Measurements from ENCODE around the gene NRBF2.

Gene NRBF2

GRCh38 chr10:63165249-63165648 lies 32.1 kb downstream of the NRBF2 start:
- Histone ChIP-seq H3K4me3 (ENCODE audit: low read depth, low read length, poor library complexity, severe bottlenecking) (no peak overlapping the region), H3K9me2 (ENCODE audit: low read depth, low read length) (no peaks in the 10 kb centered on the region), H3K79me2 (ENCODE audit: insufficient read depth, low read length) (no peaks in the 10 kb centered on the region), H3K9me3 (ENCODE audit: low read length) (no peaks in the 10 kb centered on the region), H3K9ac (ENCODE audit: low read length) (no peak overlapping the region), H3K36me3 (ENCODE audit: insufficient read depth, low read length) (peaks cover 47% of the 10 kb centered on the region; the same call in 1 of the 2 replicates), H4K20me1 (ENCODE audit: insufficient read depth, low read length) (no peaks in the 10 kb centered on the region), H3K27ac (ENCODE audit: low read depth, low read length, poor library complexity, severe bottlenecking) (no peak overlapping the region), H3K4me1 (ENCODE audit: insufficient read depth, low read length, severe bottlenecking) (no peaks in the 10 kb centered on the region), H3K27me3 (ENCODE audit: insufficient read depth, low read length) (no peaks in the 10 kb centered on the region), H3K4me2 (ENCODE audit: low read length) (no peak overlapping the region), H2AFZ (ENCODE audit: low read length) (no peak overlapping the region), H3F3A (ENCODE audit: insufficient read depth, low read length) (no peaks in the 10 kb centered on the region)
- no peak for TF ChIP-seq EZH2 (IDR thresholded peaks at IDR 0.05; ENCODE audit: borderline replicate concordance, low read length)
- TF ChIP-seq CTCF (IDR thresholded peaks at IDR 0.05; ENCODE audit: low read length) = no peak

GRCh38 chr10:63166742-63167258 lies 33.7 kb downstream of the NRBF2 start:
- Histone ChIP-seq H3K36me3 (ENCODE audit: insufficient read depth, low read length) (peaks cover 60% of the 10 kb centered on the region), H3K27me3 (ENCODE audit: insufficient read depth, low read length) (no peaks in the 10 kb centered on the region), H3K4me1 (ENCODE audit: insufficient read depth, low read length, severe bottlenecking) (no peaks in the 10 kb centered on the region), H3K9me3 (ENCODE audit: low read length) (no peaks in the 10 kb centered on the region), H3K9me2 (ENCODE audit: low read depth, low read length) (no peaks in the 10 kb centered on the region), H3K4me3 (ENCODE audit: low read depth, low read length, poor library complexity, severe bottlenecking) (no peak overlapping the region), H3F3A (ENCODE audit: insufficient read depth, low read length) (0 out of 2 replicates have a peak, but pooled peaks cover 4% of the 10 kb centered on the region), H4K20me1 (ENCODE audit: insufficient read depth, low read length) (no peaks in the 10 kb centered on the region), H2AFZ (ENCODE audit: low read length) (no peak overlapping the region), H3K79me2 (ENCODE audit: insufficient read depth, low read length) (no peaks in the 10 kb centered on the region), H3K27ac (ENCODE audit: low read depth, low read length, poor library complexity, severe bottlenecking) (no peak overlapping the region), H3K9ac (ENCODE audit: low read length) (no peak overlapping the region), H3K4me2 (ENCODE audit: low read length) (no peak overlapping the region)
- TF ChIP-seq EZH2 (IDR thresholded peaks at IDR 0.05; ENCODE audit: borderline replicate concordance, low read length) (no peak), CTCF (IDR thresholded peaks at IDR 0.05; ENCODE audit: low read length) (peak; percentile 71)

- H3K4me3 ChIP-seq (ENCODE audit: low read depth, low read length, poor library complexity, severe bottlenecking) = no peak overlapping the region
- no peaks in the 10 kb centered on the region for H3K9me3 ChIP-seq (ENCODE audit: low read length)
- no peaks in the 10 kb centered on the region for H4K20me1 ChIP-seq (ENCODE audit: insufficient read depth, low read length)
- no peaks in the 10 kb centered on the region for H3K4me1 ChIP-seq (ENCODE audit: insufficient read depth, low read length, severe bottlenecking)
- TF ChIP-seq EZH2 (IDR thresholded peaks at IDR 0.05; ENCODE audit: borderline replicate concordance, low read length) (no peak), CTCF (IDR thresholded peaks at IDR 0.05; ENCODE audit: low read length) (no peak)
- H3K79me2 ChIP-seq (ENCODE audit: insufficient read depth, low read length) = no peaks in the 10 kb centered on the region
- H3K9ac ChIP-seq (ENCODE audit: low read length) = no peak overlapping the region
- H3K27ac ChIP-seq (ENCODE audit: low read depth, low read length, poor library complexity, severe bottlenecking) = no peak overlapping the region
- H3F3A ChIP-seq (ENCODE audit: insufficient read depth, low read length) = 0 out of 2 replicates have a peak, but pooled peaks cover 4% of the 10 kb centered on the region
- H2AFZ ChIP-seq (ENCODE audit: low read length) = no peak overlapping the region
- H3K27me3 ChIP-seq (ENCODE audit: insufficient read depth, low read length) = no peaks in the 10 kb centered on the region
- peaks cover 81% of the 10 kb centered on the region for H3K36me3 ChIP-seq (ENCODE audit: insufficient read depth, low read length)
- H3K4me2 ChIP-seq (ENCODE audit: low read length) = no peak overlapping the region
- H3K9me2 ChIP-seq (ENCODE audit: low read depth, low read length) = no peaks in the 10 kb centered on the region
Measured at GRCh38 chr10:63168821-63169462, 35.8 kb downstream of the NRBF2 start.
